ENCODE data around the gene POTEG.
"Not testable (repeated sequence)": the region's sequence is repeated elsewhere in the genome, so short reads cannot be mapped to it uniquely, and the experiment has no call there.

The POTEG gene
- total RNA-seq = 0 to 0.14 (median 0.05) reads per million in 3 experiments

- not testable (repeated sequence) for DNase-seq
Observed at GRCh38 chr14:19434241-19434640, at the start of gene POTEG. TSS of gene POTEG (minus strand) at chr14:19434341. CDS start at chr14:19434289, 52 bp downstream.

- DNase-seq = not testable (repeated sequence)
Observed at GRCh38 chr14:19482093-19482492, 48.0 kb upstream of the POTEG start.

- not testable (repeated sequence) for DNase-seq
Observed at GRCh38 chr14:19481421-19481820, 47.3 kb upstream of the POTEG start.

GRCh38 chr14:19480491-19480890, 46.4 kb upstream of the POTEG start:
- DNase-seq = not testable (repeated sequence)

GRCh38 chr14:19445761-19446160, 11.6 kb upstream of the POTEG start:
- DNase-seq = not testable (repeated sequence)

- not testable (repeated sequence) for DNase-seq
Observed at GRCh38 chr14:19439826-19440225, 5.7 kb upstream of the POTEG start.

- not testable (repeated sequence) for DNase-seq
Observed at GRCh38 chr14:19439219-19439618, 5.1 kb upstream of the POTEG start.

GRCh38 chr14:19437126-19437443, 2.9 kb upstream of the POTEG start:
- not testable (repeated sequence) for DNase-seq

- not testable (repeated sequence) for DNase-seq
Observed at GRCh38 chr14:19436311-19437125, 2.4 kb upstream of the POTEG start.

- DNase-seq = not testable (repeated sequence)
Observed at GRCh38 chr14:19435852-19436251, 1.7 kb upstream of the POTEG start.

GRCh38 chr14:19434891-19435290, 750 bp upstream of the POTEG start:
- not testable (repeated sequence) for DNase-seq

GRCh38 chr14:19433765-19434164, 376 bp downstream of the POTEG start:
- DNase-seq = not testable (repeated sequence)

GRCh38 chr14:19408519-19408918, 25.6 kb downstream of the POTEG start:
- DNase-seq = not testable (repeated sequence)

- not testable (repeated sequence) for DNase-seq
Observed at GRCh38 chr14:19402097-19402496, 32.0 kb downstream of the POTEG start.

- DNase-seq = not testable (repeated sequence)
Observed at GRCh38 chr14:19394727-19395126, 39.4 kb downstream of the POTEG start.

GRCh38 chr14:19390230-19390629, 43.9 kb downstream of the POTEG start:
- DNase-seq = not testable (repeated sequence)

GRCh38 chr14:19388741-19389140, 45.4 kb downstream of the POTEG start:
- DNase-seq = not testable (repeated sequence)

GRCh38 chr14:19386996-19387395, 47.1 kb downstream of the POTEG start:
- not testable (repeated sequence) for DNase-seq

GRCh38 chr14:19386309-19386708, 47.8 kb downstream of the POTEG start:
- DNase-seq = not testable (repeated sequence)

- DNase-seq = not testable (repeated sequence)
Observed at GRCh38 chr14:19384088-19384781, 49.9 kb downstream of the POTEG start.

GRCh38 chr14:19383008-19383584, 51.0 kb downstream of the POTEG start:
- not testable (repeated sequence) for DNase-seq

GRCh38 chr14:19380137-19380536, 54.0 kb downstream of the POTEG start:
- DNase-seq = not testable (repeated sequence)

GRCh38 chr14:19374451-19374903, 59.7 kb downstream of the POTEG start:
- DNase-seq = not testable (repeated sequence)
